KG1 (cell line): ENCODE data around the gene ORM2.
"Not testable (repeated sequence)": the region's sequence is repeated elsewhere in the genome, so short reads cannot be mapped to it uniquely, and the experiment has no call there.

Experiments
- DNase-seq: peaks from one replicate; lab custom pipeline; 2025; lab: John Stamatoyannopoulos, UW

The ORM2 gene

GRCh38 chr9:114314881-114315722, 14.6 kb upstream of the ORM2 start:
- DNase-seq: no peak

- no peak for DNase-seq
Measured at GRCh38 chr9:114315723-114316363, 13.8 kb upstream of the ORM2 start.

DNA sequence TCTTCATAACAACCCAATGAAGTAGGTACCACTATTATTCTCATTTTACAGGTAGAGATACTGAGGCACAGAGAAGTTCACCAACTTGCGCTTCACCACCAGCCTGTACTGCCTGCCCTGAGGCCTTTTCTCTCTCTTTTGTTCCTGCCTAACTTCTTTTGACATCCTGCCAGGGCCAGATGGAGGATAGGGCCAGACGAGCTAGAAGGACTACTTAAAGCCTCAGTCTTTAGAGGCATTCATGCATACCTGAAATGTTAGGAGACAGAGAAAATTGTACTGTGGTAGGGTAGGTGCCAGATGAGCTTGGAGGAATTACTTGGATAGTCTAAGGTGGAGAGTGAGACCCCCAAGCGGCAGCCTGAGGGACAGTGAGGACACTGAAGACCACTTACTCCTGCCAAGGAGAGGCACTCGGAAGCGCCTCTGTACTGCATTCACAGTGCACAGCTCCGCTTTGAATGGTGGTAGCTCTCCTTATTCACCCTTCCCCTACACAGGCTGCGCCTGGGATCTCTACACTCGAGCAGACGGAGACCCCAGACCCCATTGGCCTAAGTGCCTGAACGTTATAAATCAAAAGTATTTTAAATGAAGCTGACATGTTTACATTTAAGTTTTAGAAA, 13.0 kb upstream of the ORM2 start:
- no peak for DNase-seq

GRCh38 chr9:114317665-114318357, 11.9 kb upstream of the ORM2 start:
- DNase-seq: no peak

DNA sequence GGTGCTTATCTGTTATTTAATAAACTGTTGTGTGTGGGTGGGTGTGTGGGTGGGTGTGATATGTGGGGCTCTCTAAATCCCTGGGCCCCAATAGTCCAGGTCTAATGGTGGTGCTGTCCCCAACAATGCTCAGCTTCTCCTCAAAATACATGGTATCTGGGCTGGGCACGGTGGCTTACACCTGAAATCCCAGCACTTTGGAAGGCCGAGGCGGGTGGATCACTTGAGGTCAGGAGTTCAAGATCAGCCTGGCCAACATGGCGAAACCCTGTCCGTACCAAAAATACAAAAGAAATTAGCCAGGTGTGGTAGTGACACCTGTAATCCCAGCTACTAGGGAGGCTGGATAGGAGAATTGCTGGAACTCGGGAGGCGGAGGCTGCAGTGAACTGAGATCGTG, 11.3 kb upstream of the ORM2 start:
- no peak for DNase-seq

GRCh38 chr9:114319147-114319546, 10.5 kb upstream of the ORM2 start:
- no peak for DNase-seq

DNA sequence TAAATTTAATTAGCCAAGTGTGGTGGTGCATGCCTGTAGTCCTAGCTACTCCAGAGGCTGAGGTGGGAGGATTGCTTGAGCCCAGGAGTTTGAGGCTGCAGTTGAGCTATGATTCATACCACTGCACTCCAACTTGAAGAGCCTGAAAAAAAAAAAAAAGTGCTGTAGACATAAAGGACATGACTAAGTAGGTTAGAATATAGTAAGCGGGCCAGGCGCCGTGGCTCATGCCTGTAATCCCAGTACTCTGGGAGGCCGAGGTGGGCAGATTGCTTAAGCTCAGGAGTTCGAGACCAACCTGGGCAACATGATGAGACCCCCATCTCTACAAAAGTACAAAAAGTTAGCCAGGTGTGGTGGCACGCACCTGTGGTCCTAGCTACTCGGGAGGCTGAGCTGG, 9.0 kb upstream of the ORM2 start:
- not testable (repeated sequence) for DNase-seq

- DNase-seq: no peak
Measured at GRCh38 chr9:114321759-114322158, 7.9 kb upstream of the ORM2 start.

- not testable (repeated sequence) for DNase-seq
Measured at GRCh38 chr9:114322160-114322818, 7.4 kb upstream of the ORM2 start.

DNA sequence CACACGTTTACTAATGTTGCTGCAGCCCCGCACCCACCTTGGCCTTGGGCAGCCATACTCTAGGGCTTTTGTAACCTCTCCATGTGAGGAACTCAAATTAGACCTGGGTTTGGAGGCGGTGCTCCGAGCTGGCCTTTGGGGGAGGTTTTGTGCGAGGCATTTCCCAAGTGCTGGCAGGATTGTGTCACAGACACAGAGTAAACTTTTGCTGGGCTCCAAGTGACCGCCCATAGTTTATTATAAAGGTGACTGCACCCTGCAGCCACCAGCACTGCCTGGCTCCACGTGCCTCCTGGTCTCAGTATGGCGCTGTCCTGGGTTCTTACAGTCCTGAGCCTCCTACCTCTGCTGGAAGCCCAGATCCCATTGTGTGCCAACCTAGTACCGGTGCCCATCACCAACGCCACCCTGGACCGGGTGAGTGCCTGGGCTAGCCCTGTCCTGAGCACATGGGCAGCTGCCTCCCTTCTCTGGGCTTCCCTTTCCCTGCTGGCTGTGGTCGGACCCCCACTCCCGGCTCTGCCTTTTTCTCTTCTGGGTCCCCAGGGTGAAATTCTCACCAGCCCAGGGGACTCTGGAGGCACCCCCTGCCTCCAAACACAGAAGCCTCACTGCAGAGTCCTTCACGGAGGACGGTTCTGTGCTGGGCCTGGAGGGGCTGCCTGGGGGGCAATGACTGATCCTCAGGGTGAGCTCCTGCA, 6.7 kb upstream of the ORM2 start, which contains the start of gene ORM1:
Gene ORM1 (plus strand): TSS at position 268 of the 701 bp plus-strand sequence. CDS start 36 bp downstream, at position 304.
- not testable (repeated sequence) for DNase-seq

DNA sequence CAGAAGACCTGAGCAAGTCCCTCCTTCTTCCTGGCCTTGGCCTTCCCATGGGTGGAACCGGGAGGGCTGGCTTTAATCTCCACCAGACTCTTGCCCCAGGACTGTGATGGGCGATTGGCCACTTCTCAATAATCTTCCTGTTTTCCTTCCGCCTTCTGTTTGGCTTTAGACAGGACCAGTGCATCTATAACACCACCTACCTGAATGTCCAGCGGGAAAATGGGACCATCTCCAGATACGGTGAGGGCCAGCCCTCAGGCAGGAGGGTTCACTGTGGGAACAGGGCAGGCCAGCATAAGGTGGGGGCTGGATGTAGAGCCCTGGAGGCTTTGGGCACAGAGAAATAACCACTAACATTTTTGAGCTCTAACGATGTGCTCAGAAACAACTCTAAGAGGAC, 5.8 kb upstream of the ORM2 start:
- not testable (repeated sequence) for DNase-seq

- no peak for DNase-seq
Measured at GRCh38 chr9:114324492-114324891, 5.2 kb upstream of the ORM2 start.

DNA sequence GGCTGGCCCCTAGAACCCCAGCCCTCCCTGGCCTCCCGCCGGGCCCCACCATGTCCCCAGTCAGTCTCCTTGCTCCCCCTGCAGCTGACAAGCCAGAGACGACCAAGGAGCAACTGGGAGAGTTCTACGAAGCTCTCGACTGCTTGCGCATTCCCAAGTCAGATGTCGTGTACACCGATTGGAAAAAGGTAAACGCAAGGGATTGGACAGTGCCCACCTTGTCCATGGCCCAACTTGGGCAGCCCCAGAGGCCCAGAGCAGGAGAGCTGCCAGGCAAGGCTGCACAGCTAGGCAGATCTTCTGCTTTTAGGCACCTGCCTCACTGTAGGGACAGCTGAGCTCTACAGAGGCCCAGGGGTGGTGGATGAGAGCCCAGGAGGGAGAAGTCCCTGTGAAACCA, 4.7 kb upstream of the ORM2 start:
- not testable (repeated sequence) for DNase-seq

DNA sequence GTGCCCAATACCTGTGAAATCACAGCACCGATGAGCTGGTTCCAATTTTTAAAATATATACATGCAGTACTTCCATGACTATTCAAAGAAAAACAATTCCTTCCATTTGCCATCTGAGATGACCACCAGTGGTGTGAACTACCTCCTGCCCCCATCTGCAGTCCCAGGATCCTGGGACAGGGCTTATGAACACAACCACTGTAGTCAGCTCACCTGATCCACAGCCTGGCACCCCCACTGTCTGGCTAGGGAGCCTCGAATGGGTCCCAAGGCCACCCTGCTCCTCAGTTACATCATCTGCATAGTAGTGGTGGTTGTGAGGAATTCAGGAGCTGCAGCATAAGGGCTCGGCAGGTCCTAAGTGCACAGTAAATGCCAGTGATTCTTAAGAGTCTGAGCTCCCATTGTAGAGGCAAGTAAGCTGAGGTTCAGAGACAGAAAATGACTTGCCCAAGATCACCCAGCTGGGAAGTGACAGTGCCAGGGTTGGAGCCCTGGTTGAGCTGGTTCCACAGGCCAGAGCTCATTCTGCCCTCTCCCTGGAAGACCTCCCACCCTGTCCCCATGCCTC, 3.9 kb upstream of the ORM2 start:
- not testable (repeated sequence) for DNase-seq

DNA sequence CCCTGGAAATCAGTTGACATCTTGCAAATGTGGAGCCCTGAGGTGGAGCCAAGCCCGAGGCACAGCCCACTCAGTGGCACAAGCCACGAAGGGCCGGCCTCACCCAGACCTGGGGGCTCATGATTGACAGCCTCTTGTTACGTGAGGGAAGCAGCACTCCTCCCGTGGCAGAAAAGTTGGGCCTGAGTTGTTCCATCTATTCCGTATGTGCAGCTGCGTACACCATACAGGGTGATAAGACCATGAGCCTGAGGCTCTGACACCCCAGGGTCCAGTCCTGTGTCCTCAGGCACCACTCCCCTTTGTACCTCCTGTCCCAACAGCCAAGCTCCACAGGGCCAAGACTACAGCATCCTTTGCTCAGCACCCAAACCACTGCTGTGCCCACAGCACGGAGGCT, 1.9 kb upstream of the ORM2 start:
- no peak for DNase-seq

DNA sequence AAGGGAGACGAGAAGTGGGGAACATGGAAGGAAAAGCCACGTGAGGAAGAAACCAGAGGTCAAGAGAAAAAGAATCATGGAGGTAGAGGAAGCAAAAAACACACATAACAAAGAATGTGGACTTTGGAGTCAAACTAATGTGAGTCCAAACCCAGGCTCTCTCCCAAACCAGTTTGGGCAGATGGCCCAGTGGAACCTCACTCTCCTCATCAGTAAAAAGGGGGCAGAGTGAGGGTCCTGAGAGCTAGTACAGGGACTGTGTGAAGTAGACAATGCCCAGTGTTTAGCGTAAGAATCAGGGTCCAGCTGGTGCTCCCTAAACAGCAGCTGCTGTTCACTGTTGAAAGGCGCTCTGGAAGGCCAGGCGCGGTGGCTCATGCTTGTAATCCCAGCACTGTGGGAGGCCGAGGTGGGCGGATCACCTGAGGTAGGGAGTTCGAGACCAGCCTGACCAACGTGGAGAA, 1.3 kb upstream of the ORM2 start:
- not testable (repeated sequence) for DNase-seq

DNA sequence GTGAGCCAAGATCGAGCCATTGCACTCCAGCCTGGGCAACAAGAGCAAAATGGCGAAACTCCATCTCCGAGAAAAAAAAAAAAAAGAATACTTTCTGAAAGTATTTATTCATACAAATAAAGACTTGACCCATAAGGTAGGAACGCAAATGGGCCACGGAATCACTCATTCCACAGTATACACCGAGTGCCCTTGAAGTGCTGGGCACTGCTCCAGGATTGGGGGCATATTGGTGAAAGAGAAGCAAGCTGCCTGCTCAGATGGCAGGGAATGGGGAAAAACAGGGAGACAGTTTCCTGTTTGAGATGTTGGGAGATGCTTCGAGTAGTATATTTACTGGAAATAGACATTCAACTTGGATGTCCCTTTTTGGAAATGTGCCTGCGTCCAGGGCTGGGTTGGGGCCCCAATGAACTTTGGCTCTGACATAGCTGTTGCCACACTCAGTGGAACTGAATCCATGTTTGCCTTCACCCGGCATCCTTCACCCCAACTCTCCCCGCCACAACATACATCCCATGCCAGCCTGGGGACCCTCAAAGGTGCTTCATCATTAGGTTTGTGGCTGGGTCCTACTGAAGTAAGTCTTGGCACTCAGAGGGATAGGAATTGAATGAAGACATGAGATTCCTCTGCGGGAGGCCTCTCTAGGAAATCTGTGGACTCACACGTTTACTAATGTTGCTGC, 588 bp upstream of the ORM2 start:
- DNase-seq: not testable (repeated sequence)

GRCh38 chr9:114330636-114331035, 967 bp downstream of the ORM2 start:
- DNase-seq: no peak

- DNase-seq: not testable (repeated sequence)
Measured at GRCh38 chr9:114331229-114332195, 1.8 kb downstream of the ORM2 start.
